Renal pelvis (tissue), 4 donors: ENCODE results near the gene TRIM59. TPM values are rescaled to one million over a fixed set of nuclear protein-coding genes. Genes with fewer than 3 reads are reported as not detected.

Experiments
- DNase-seq: peaks from one replicate; pipeline ENCODE4 v3.0.0-alpha.2; 2013
- polyA plus RNA-seq, 3 donors: library from polyadenylated mRNA; unstranded; fragments of 120-200 nt; gene quantifications; one replicate each; pipeline ENCODE4 v1.2.1, GENCODE V29; 2013; ENCODE audit not compliant: insufficient read length in 3 of 3

Gene TRIM59
- polyA plus RNA-seq, 3 donors: 15.6 to 22.0 (median 19.1) TPM

- DNase-seq: no peak
Measured at GRCh38 chr3:160409812-160410610, 39.6 kb downstream of the TRIM59 start.

GRCh38 chr3:160403796-160404470, 45.7 kb downstream of the TRIM59 start:
- no peak for DNase-seq

- DNase-seq: no peak
Measured at GRCh38 chr3:160403028-160403545, 46.5 kb downstream of the TRIM59 start.

GRCh38 chr3:160402221-160403027, 47.2 kb downstream of the TRIM59 start:
- no peak for DNase-seq

GRCh38 chr3:160401291-160402095, 48.1 kb downstream of the TRIM59 start:
- DNase-seq: no peak

- no peak for DNase-seq
Measured at GRCh38 chr3:160400702-160401150, 48.9 kb downstream of the TRIM59 start.

GRCh38 chr3:160400030-160400701, 49.4 kb downstream of the TRIM59 start:
- DNase-seq: no peak

GRCh38 chr3:160399125-160400029, 50.2 kb downstream of the TRIM59 start, which contains the start of the genes IFT80 and SMC4:
Gene IFT80, minus strand, starts transcription at chr3:160399225. Its CDS starts 14,625 bp downstream, at chr3:160384600.
Gene SMC4, plus strand, starts transcription at chr3:160399650. Its CDS starts 1,177 bp downstream, at chr3:160400827.
- peak; percentile 96 for DNase-seq

- DNase-seq: no peak
Measured at GRCh38 chr3:160398820-160399124, 50.8 kb downstream of the TRIM59 start.

- no peak for DNase-seq
Measured at GRCh38 chr3:160395297-160395696, 54.3 kb downstream of the TRIM59 start.

- no peak for DNase-seq
Measured at GRCh38 chr3:160394009-160394392, 55.6 kb downstream of the TRIM59 start.

- DNase-seq: no peak
Measured at GRCh38 chr3:160393346-160394008, 56.1 kb downstream of the TRIM59 start.

- DNase-seq: no peak
Measured at GRCh38 chr3:160392798-160393197, 56.8 kb downstream of the TRIM59 start.

GRCh38 chr3:160390565-160391138, 58.9 kb downstream of the TRIM59 start:
- DNase-seq: no peak
